ENCODE results near the gene FBXO34.

Gene FBXO34, protein sequence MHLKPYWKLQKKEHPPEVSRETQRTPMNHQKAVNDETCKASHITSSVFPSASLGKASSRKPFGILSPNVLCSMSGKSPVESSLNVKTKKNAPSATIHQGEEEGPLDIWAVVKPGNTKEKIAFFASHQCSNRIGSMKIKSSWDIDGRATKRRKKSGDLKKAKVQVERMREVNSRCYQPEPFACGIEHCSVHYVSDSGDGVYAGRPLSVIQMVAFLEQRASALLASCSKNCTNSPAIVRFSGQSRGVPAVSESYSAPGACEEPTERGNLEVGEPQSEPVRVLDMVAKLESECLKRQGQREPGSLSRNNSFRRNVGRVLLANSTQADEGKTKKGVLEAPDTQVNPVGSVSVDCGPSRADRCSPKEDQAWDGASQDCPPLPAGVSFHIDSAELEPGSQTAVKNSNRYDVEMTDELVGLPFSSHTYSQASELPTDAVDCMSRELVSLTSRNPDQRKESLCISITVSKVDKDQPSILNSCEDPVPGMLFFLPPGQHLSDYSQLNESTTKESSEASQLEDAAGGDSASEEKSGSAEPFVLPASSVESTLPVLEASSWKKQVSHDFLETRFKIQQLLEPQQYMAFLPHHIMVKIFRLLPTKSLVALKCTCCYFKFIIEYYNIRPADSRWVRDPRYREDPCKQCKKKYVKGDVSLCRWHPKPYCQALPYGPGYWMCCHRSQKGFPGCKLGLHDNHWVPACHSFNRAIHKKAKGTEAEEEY

GRCh38 chr14:55270832-55271571 lies at the start of gene FBXO34:
TSS of gene FBXO34 (plus strand) at chr14:55271421. CDS start at chr14:55350391, 78,970 bp downstream.
- peak; percentile 98 for DNase-seq

- DNase-seq = no peak
Measured at GRCh38 chr14:55221968-55222367, 49.3 kb upstream of the FBXO34 start.

- no peak for DNase-seq
Measured at GRCh38 chr14:55223364-55223763, 47.9 kb upstream of the FBXO34 start.

GRCh38 chr14:55228261-55228660 lies 43.0 kb upstream of the FBXO34 start:
- no peak for DNase-seq

DNA sequence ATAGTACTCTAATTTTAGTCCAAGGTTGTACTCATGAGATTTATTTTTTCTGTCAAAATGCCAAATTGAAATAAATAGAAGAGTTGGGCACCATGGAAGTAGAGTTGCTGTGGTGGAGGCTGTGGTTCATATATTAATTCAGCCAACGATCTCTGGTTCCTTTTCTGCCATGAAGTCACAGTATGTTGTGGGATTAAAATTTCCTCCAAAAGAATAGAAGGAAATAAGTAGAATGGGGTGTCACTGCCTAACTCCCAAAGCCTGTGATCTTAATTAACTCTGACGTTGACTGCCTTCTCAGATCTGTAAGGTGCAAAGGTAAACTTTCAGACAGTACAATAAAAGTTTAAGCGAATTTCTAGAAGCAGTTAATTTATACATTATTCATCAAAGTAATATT lies 37.6 kb upstream of the FBXO34 start:
- DNase-seq = no peak

GRCh38 chr14:55238019-55238680 lies 33.1 kb upstream of the FBXO34 start:
- no peak for DNase-seq

DNA sequence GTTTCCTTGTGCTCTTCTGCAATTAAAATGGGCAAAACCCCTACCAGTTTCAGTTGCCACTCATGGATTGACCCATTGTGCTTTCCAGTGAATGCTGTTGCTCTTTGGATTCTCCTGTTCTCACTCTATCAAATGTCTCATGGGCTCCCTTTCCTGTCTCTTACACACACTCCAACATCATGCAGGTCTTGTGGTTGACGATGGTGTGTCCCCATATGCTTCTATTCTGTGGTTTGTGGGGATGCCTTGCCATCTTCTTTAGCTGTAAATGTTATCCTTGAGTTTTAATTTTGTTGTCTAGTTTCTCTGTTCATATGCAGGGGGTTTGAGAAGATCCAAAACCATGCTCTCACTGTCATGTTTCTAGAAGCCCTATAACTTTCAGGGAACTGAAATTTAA lies 31.9 kb upstream of the FBXO34 start:
- no peak for DNase-seq

DNA sequence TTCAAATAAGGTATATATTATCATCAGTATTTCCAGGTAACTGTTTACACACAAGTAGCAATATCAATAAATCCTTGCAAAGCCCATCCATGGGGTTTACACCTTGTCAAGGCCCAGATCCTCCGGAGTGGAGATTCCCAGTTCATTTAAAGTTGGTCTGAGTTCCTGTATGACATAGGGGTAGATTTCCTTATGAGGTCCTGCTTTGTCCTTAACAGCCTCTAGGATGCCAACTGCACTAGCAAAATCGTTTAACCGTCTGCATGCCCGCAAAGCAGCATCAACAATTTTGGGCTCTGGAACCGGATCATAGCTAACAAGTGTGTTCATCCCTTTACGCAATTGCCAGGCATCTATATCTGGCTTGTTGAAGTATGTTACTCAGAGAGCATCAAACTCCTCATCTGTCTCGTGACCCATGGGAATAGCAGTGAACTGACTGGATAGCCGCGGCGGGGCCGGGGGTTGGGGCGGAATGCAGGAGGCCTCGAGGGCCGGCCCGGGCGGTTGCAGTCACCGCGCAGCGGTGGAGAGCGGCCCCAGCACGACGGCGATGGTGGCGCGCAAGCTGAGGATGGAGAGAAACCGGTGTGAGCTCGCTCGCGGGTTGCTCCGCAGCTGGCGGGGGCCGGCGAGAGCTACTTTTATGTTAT lies 30.6 kb upstream of the FBXO34 start:
- DNase-seq = peak; percentile 84

DNA sequence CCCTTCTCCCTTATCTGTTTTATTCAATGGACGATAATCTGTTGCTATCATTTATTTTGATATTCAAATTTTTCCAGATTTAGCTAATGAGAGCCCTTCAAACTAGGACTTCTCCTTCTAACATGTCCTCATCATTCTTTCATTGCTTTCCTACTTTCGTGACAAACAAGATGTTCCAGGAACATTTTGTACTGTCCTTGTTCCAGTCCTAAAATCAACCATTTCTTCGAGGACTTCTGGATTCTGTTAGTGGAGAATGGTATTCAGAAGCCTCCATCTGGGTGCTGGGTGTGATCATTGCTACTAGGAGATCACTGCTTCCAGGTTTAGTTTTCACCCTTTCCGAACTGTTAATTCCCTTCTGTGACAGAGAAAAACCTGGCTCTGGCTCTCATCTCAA lies 29.5 kb upstream of the FBXO34 start:
- DNase-seq = no peak

- no peak for DNase-seq
Measured at GRCh38 chr14:55243386-55243785, 27.8 kb upstream of the FBXO34 start.

DNA sequence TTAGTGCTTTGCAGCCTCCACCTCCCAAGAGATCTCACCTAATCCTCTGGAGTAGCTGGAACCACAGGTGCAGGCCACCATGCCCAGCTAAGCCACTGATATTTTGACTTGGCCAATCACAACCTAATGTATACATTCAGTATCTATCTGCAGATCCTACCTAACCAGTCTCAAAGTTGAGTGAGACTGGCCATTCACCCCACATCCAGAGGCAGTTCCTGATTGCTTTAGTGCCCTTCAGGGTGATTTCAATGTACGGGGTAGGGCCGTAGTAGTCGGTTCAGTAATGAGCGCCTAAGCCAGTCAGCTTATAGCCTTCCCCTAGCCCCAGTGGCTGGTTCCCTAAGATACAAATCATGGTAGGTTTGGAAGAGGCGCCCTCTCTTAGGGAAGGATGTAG lies 27.4 kb upstream of the FBXO34 start:
- DNase-seq = no peak

DNA sequence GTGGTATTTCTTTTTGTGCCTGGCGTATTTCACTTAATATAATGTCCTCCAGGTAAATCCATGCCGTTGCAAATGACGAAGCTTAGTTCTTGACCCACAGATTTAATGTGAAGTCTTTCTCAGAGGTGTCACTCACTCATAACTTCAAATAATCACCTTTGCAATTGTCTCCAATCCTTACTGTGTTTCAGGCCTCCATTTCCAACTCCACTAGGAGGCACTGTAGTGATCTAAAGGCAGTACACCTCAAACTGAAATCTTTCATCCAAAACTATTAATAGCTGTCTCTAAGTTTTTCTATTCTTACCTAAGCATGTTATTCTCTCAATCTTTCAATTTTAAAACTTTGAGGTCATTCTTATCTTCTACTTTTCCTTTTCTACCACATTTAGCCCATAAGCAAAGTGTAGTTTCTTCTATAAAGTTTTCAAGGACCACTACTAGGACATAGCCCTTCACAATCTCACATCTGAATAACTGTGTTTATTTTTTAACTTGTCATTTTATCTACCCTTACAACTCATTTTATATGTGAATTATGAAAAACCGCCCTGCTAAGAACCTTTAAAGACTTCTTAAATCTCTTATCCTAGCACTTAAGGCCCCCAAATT lies 25.5 kb upstream of the FBXO34 start:
- DNase-seq = no peak

GRCh38 chr14:55248411-55248810 lies 22.8 kb upstream of the FBXO34 start:
- no peak for DNase-seq

DNA sequence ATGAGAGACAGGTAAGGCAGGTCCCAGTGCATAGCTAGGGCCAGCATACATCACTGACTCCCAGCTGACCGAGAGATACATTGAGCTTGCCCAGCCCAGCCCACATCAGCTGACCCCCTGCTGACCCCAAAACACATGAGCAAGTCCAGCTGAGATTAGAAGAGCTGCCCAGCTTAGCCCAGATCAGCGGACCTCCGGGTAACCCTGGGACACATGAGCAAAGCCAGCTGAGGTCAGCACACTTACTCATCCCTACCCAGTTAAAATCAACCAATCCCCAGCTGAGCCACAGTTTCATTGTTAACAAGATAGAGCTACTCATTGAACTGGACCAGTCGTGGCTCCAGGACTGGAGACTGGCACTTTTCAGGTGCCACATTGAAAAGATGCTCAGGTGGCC lies 21.8 kb upstream of the FBXO34 start:
- DNase-seq = peak; percentile 56

GRCh38 chr14:55253276-55253675 lies 17.9 kb upstream of the FBXO34 start:
- no peak for DNase-seq

DNA sequence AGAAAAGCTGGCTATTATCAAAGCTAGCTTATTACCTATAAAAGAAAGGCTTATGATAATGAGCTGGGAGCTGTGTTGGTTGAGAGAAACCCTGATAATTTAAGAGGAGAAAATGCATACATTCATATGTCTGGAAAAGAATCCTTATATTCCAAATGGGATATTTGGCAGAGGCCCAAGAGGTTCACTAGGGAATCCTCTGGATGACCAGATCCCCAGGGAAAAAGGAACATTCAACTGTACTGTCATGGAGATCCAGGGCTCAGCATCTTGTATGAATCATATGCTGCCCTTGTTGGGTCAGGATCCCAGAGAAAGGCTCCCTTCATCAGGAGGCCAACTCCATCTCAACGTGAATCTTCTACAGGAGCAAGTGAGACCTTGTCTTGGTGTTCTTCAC lies 16.6 kb upstream of the FBXO34 start:
- DNase-seq = no peak

GRCh38 chr14:55255979-55256378 lies 15.2 kb upstream of the FBXO34 start:
- no peak for DNase-seq

GRCh38 chr14:55256586-55256985 lies 14.6 kb upstream of the FBXO34 start:
- no peak for DNase-seq

- DNase-seq = no peak
Measured at GRCh38 chr14:55265197-55265596, 6.0 kb upstream of the FBXO34 start.

DNA sequence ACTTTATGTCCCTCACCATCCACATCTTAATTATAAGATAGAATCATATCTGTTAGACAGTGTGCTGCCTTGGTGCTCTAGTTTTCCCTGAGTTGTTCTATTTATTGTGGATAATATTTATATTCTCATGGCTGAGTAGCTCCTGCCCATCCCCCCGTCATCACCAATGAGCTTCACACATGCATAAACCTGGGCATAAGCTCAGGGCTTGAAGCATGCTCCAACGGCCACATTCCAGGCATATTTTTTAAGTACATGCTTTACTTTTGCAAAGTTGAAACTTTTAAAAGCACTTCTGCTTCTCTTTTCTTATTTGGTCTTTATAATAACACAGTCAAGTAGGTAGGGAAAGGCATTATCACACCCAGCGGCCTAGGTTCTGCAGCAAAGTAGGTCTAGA lies 3.4 kb upstream of the FBXO34 start:
- DNase-seq = no peak

DNA sequence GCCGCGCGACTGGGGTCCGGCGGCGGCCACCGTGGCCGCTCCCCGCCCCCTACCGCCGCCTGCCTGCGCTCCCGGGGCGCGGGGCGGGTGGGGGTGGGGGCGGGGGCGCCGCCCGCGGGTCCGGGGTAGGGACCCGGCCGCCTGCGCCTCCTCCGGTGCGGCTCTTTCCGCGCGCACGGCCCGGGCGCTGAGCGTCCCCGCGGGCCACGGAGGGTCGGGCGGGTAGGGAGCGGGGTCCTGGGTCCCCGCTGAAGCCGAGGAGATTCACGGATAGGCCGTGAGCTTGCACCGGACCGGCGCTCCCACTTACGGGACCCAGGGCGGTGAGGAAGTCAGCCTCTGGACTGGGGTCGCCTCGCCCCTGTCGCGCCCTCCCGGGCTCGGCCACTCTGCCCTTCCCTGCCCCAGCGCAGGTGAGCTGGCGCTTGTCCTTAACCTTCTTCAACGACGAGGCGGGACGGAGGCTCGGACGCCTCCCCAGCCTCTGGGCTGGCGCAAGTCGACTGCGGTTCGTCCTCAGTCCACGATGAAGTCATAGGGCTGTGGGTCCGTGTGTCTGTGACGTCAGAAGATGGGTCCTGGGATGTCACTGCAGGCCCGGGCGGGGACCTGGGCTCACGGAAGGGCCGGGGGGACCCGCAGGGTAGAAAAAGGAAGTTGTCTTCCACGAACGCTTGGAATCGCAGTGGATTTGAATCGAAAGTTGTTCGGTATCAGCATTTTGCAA lies 514 bp downstream of the FBXO34 start:
- DNase-seq = peak; percentile 84

Data from islet precursor cell (in vitro differentiated cells).